WTC11 (cell line): ENCODE results near the gene HPSE2. TPM values are rescaled to one million over a fixed set of nuclear protein-coding genes. Genes with fewer than 3 reads are reported as not detected.

ENCODE experiments used
- ATAC-seq: fragments of 200-7000 bp; cut with Tn5 transposase; 2 replicates; pipeline ENCODE4 v1.10.0; 2021; ENCODE audit warnings: mild to moderate bottlenecking, moderate library complexity
- CTCF ChIA-PET: fragments of 300-600 bp; sonication (Branson Sonifier 250); formaldehyde crosslinking; loops from one replicate; lab custom pipeline; 2021; ENCODE audit warnings: antibody characterized with exemption; lab: Charles Lee
- POLR2A ChIA-PET: fragments of 350-600 bp; sonication (Branson Sonifier 250); formaldehyde crosslinking; loops from one replicate; lab custom pipeline; 2021; ENCODE audit warnings: antibody characterized with exemption; lab: Charles Lee
- DNase-seq: peaks from one replicate; pipeline ENCODE4 v3.0.0; 2021; ENCODE audit warnings: low spot score
- H3K27ac Mint-ChIP-seq: 2 replicates; pipeline ENCODE4 v1.8.0; 2021; ENCODE audit warnings: mixed read lengths
- H3K27me3 Mint-ChIP-seq: 2 replicates; pipeline ENCODE4 v1.8.0; 2021; ENCODE audit warnings: low read depth, mild to moderate bottlenecking, moderate library complexity, mixed read lengths
- H3K36me3 Mint-ChIP-seq: 2 replicates; pipeline ENCODE4 v1.8.0; 2021; ENCODE audit warnings: mixed read lengths
- H3K4me1 Mint-ChIP-seq: 2 replicates; pipeline ENCODE4 v1.8.0; 2022; ENCODE audit warnings: mixed read lengths
- H3K4me3 Mint-ChIP-seq: 2 replicates; pipeline ENCODE4 v1.8.0; 2021; ENCODE audit warnings: mild to moderate bottlenecking, moderate library complexity, mixed read lengths
- H3K9me3 Mint-ChIP-seq: 2 replicates; pipeline ENCODE4 v1.8.0; 2021; ENCODE audit warnings: mixed read lengths
- ATF1 ChIP-seq: sonication (generic); formaldehyde crosslinking; IDR thresholded peaks from 2 replicates; pipeline ENCODE4 v1.8.1; 2023; ENCODE audit warnings: mild to moderate bottlenecking, moderate library complexity, missing genetic modification reagents
- CREM ChIP-seq: sonication (generic); formaldehyde crosslinking; IDR thresholded peaks from 2 replicates; pipeline ENCODE4 v1.8.1; 2022; ENCODE audit warnings: mild to moderate bottlenecking, missing genetic modification reagents, moderate library complexity
- FOXP1 ChIP-seq: sonication (generic); formaldehyde crosslinking; IDR thresholded peaks from 2 replicates; pipeline ENCODE4 v1.8.0; 2022; ENCODE audit warnings: missing genetic modification reagents, mild to moderate bottlenecking, moderate library complexity, borderline replicate concordance
- GABPB1 ChIP-seq: sonication (generic); formaldehyde crosslinking; IDR thresholded peaks from 2 replicates; pipeline ENCODE4 v1.8.1; 2023; ENCODE audit warnings: mild to moderate bottlenecking, missing genetic modification reagents
- GTF2I ChIP-seq: fragments of 250-450 bp; sonication (Bioruptor Pico); conservative IDR thresholded peaks from 2 replicates; pipeline ENCODE4 v1.4.0; 2021; ENCODE audit warnings: mild to moderate bottlenecking
- HMGA2 ChIP-seq: fragments of 250-450 bp; sonication (Bioruptor Pico); IDR thresholded peaks from 2 replicates; pipeline ENCODE4 v1.4.0; 2021; ENCODE audit warnings: mild to moderate bottlenecking, moderate library complexity
- NFATC4 ChIP-seq: fragments of 250-450 bp; sonication (Bioruptor Pico); IDR thresholded peaks from 2 replicates; pipeline ENCODE4 v1.9.0; 2021; ENCODE audit warnings: mild to moderate bottlenecking
- NFE2L1 ChIP-seq: sonication (generic); formaldehyde crosslinking; IDR thresholded peaks from 2 replicates; pipeline ENCODE4 v1.8.1; 2023; ENCODE audit warnings: missing genetic modification reagents
- NFYB ChIP-seq: sonication (generic); formaldehyde crosslinking; conservative IDR thresholded peaks from 2 replicates; pipeline ENCODE4 v1.8.0; 2022; ENCODE audit warnings: low read depth, missing genetic modification reagents
- NR3C1 ChIP-seq: sonication (generic); formaldehyde crosslinking; conservative IDR thresholded peaks from 2 replicates; pipeline ENCODE4 v1.8.1; 2023; ENCODE audit warnings: low read depth, mild to moderate bottlenecking, missing genetic modification reagents
- PRRX2 ChIP-seq: fragments of 250-450 bp; sonication (Bioruptor Pico); IDR thresholded peaks from 2 replicates; pipeline ENCODE4 v1.8.0; 2021; ENCODE audit warnings: mild to moderate bottlenecking
- RELA ChIP-seq: sonication (generic); formaldehyde crosslinking; IDR thresholded peaks from 2 replicates; pipeline ENCODE4 v1.8.1; 2022; ENCODE audit warnings: missing genetic modification reagents, mild to moderate bottlenecking, borderline replicate concordance
- RORB ChIP-seq: fragments of 250-450 bp; sonication (Bioruptor Pico); IDR thresholded peaks from 2 replicates; pipeline ENCODE4 v1.9.0; 2021; ENCODE audit warnings: mild to moderate bottlenecking
- SP1 ChIP-seq: sonication (generic); formaldehyde crosslinking; conservative IDR thresholded peaks from 2 replicates; pipeline ENCODE4 v1.8.1; 2022; ENCODE audit warnings: missing genetic modification reagents
- TP53 ChIP-seq: sonication (generic); formaldehyde crosslinking; IDR thresholded peaks from 2 replicates; pipeline ENCODE4 v1.8.1; 2023; ENCODE audit warnings: mild to moderate bottlenecking, missing genetic modification reagents
- total RNA-seq: library from RNA; stranded (reverse); gene quantifications from 3 replicates; pipeline ENCODE4 v1.2.3, GENCODE V29; 2021
- TF ChIP-seq, protein P1 (sequence below): fragments of 250-450 bp; sonication (Bioruptor Pico); IDR thresholded peaks from 2 replicates; pipeline ENCODE4 v1.9.0; 2021; ENCODE audit warnings: moderate library complexity, mild to moderate bottlenecking, inconsistent platforms, borderline replicate concordance
- TF ChIP-seq, protein P2 (sequence below): fragments of 250-450 bp; sonication (Bioruptor Pico); IDR thresholded peaks from 2 replicates; pipeline ENCODE4 v1.9.0; 2021; ENCODE audit warnings: mild to moderate bottlenecking
- TF ChIP-seq, protein P3 (sequence below): sonication (generic); formaldehyde crosslinking; IDR thresholded peaks from 2 replicates; pipeline ENCODE4 v1.8.0; 2023; ENCODE audit warnings: missing genetic modification reagents
- TF ChIP-seq, protein P4 (sequence below): sonication (generic); formaldehyde crosslinking; IDR thresholded peaks from 2 replicates; pipeline ENCODE4 v1.8.0; 2022; ENCODE audit warnings: mild to moderate bottlenecking, missing genetic modification reagents
- TF ChIP-seq, protein P5 (sequence below): fragments of 200-600 bp; IDR thresholded peaks from 2 replicates; pipeline ENCODE4 v1.8.0; 2022; ENCODE audit warnings: antibody characterized with exemption
- TF ChIP-seq, protein P6 (sequence below): sonication (generic); formaldehyde crosslinking; IDR thresholded peaks from 2 replicates; pipeline ENCODE4 v1.8.1; 2022; ENCODE audit warnings: mild to moderate bottlenecking, moderate library complexity, missing genetic modification reagents

The HPSE2 gene
- total RNA-seq, 1 experiment from 2014 or later, result 0.66 TPM

DNA sequence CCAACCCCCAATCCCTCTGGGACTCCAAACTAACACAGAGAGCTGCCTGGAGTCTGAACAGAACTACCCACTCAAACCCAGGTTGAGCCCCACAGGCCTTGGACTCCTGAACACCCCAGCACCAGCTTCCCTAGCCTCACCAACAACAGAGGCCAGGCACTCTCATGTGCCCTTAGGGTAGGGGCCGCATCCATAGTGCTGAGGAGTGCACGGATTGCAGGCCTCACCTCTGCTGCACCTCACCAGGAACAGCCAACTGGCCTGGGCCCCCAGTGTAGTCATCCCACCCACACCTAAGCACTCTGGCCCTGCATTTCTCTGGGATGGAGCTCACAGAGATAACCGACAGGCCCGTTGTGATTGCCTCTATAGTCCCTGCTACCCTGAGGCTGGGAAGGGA lies 194.2 kb downstream of the HPSE2 start:
- DNase-seq, result no peak
- Mint-ChIP-seq H3K4me3 (no peak overlapping the region), H3K36me3 (peaks cover 38% of the 10 kb centered on the region), H3K27me3 (no peaks in the 10 kb centered on the region), H3K27ac (no peak overlapping the region), H3K9me3 (peaks cover 42% of the 10 kb centered on the region), H3K4me1 (no peaks in the 10 kb centered on the region)
- TF ChIP-seq SP1 (no peak), NFE2L1 (CRISPR knock-in tag) (no peak), GABPB1 (CRISPR knock-in tag) (no peak), HMGA2 (CRISPR knock-in tag) (no peak), FOXP1 (CRISPR knock-in tag) (no peak), NR3C1 (no peak)
- TF ChIP-seq, protein P1, sequence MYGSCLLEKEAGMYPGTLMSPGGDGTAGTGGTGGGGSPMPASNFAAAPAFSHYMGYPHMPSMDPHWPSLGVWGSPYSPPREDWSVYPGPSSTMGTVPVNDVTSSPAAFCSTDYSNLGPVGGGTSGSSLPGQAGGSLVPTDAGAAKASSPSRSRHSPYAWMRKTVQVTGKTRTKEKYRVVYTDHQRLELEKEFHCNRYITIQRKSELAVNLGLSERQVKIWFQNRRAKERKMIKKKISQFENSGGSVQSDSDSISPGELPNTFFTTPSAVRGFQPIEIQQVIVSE (CRISPR knock-in tag), result no peak
- TF ChIP-seq, protein P2, sequence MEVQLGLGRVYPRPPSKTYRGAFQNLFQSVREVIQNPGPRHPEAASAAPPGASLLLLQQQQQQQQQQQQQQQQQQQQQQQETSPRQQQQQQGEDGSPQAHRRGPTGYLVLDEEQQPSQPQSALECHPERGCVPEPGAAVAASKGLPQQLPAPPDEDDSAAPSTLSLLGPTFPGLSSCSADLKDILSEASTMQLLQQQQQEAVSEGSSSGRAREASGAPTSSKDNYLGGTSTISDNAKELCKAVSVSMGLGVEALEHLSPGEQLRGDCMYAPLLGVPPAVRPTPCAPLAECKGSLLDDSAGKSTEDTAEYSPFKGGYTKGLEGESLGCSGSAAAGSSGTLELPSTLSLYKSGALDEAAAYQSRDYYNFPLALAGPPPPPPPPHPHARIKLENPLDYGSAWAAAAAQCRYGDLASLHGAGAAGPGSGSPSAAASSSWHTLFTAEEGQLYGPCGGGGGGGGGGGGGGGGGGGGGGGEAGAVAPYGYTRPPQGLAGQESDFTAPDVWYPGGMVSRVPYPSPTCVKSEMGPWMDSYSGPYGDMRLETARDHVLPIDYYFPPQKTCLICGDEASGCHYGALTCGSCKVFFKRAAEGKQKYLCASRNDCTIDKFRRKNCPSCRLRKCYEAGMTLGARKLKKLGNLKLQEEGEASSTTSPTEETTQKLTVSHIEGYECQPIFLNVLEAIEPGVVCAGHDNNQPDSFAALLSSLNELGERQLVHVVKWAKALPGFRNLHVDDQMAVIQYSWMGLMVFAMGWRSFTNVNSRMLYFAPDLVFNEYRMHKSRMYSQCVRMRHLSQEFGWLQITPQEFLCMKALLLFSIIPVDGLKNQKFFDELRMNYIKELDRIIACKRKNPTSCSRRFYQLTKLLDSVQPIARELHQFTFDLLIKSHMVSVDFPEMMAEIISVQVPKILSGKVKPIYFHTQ (CRISPR knock-in tag), result no peak
- TF ChIP-seq, protein P3, sequence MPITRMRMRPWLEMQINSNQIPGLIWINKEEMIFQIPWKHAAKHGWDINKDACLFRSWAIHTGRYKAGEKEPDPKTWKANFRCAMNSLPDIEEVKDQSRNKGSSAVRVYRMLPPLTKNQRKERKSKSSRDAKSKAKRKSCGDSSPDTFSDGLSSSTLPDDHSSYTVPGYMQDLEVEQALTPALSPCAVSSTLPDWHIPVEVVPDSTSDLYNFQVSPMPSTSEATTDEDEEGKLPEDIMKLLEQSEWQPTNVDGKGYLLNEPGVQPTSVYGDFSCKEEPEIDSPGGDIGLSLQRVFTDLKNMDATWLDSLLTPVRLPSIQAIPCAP (CRISPR knock-in tag), result no peak
- TF ChIP-seq, protein P4, sequence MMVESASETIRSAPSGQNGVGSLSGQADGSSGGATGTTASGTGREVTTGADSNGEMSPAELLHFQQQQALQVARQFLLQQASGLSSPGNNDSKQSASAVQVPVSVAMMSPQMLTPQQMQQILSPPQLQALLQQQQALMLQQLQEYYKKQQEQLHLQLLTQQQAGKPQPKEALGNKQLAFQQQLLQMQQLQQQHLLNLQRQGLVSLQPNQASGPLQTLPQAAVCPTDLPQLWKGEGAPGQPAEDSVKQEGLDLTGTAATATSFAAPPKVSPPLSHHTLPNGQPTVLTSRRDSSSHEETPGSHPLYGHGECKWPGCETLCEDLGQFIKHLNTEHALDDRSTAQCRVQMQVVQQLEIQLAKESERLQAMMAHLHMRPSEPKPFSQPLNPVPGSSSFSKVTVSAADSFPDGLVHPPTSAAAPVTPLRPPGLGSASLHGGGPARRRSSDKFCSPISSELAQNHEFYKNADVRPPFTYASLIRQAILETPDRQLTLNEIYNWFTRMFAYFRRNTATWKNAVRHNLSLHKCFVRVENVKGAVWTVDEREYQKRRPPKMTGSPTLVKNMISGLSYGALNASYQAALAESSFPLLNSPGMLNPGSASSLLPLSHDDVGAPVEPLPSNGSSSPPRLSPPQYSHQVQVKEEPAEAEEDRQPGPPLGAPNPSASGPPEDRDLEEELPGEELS (CRISPR knock-in tag), result no peak
- POLR2A ChIA-PET, result no interaction called here
- no peak for ATAC-seq
- CTCF ChIA-PET, result interaction anchor here (1.0 kb wide), 2 partner anchors 130 to 293 kb away, joined by 3 read pairs; no protein-coding TSS in a partner anchor

DNA sequence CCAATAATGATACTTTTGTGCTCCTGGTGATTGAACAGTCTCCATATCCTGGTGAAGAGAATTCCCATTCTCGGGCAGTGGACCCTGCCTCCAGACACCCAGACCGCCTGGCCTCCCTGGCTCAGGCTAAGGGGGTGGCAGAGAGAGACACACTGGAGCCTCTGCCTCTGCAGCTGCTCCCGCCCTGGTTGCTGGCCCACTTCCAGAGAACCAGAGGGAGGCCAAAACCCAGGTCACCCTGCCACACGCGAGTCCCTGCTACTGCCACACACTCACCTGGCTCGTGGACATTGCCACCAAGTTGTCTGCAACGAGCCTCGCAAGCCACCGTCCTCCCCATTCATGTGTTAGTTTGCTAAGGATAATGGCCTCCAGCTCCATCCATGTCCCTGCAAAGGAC lies 221.8 kb downstream of the HPSE2 start:
- ChIA-PET POLR2A (no interaction called here), CTCF (no interaction called here)
- no peak for ATAC-seq
- no peak overlapping the region for H3K27ac Mint-ChIP-seq
- peaks cover 12% of the 10 kb centered on the region for H3K4me1 Mint-ChIP-seq
- no peaks in the 10 kb centered on the region for H3K36me3 Mint-ChIP-seq
- peaks cover 5% of the 10 kb centered on the region for H3K9me3 Mint-ChIP-seq
- DNase-seq, result no peak
- no peak overlapping the region for H3K4me3 Mint-ChIP-seq
- TF ChIP-seq GTF2I (no peak), TP53 (no peak), RELA (CRISPR knock-in tag) (no peak), CREM (no peak), ATF1 (no peak), PRRX2 (CRISPR knock-in tag) (no peak), NFYB (no peak), NFATC4 (no peak), FOXP1 (CRISPR knock-in tag) (no peak), RORB (no peak)
- TF ChIP-seq, protein P5, sequence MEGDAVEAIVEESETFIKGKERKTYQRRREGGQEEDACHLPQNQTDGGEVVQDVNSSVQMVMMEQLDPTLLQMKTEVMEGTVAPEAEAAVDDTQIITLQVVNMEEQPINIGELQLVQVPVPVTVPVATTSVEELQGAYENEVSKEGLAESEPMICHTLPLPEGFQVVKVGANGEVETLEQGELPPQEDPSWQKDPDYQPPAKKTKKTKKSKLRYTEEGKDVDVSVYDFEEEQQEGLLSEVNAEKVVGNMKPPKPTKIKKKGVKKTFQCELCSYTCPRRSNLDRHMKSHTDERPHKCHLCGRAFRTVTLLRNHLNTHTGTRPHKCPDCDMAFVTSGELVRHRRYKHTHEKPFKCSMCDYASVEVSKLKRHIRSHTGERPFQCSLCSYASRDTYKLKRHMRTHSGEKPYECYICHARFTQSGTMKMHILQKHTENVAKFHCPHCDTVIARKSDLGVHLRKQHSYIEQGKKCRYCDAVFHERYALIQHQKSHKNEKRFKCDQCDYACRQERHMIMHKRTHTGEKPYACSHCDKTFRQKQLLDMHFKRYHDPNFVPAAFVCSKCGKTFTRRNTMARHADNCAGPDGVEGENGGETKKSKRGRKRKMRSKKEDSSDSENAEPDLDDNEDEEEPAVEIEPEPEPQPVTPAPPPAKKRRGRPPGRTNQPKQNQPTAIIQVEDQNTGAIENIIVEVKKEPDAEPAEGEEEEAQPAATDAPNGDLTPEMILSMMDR, result no peak
- TF ChIP-seq, protein P6, sequence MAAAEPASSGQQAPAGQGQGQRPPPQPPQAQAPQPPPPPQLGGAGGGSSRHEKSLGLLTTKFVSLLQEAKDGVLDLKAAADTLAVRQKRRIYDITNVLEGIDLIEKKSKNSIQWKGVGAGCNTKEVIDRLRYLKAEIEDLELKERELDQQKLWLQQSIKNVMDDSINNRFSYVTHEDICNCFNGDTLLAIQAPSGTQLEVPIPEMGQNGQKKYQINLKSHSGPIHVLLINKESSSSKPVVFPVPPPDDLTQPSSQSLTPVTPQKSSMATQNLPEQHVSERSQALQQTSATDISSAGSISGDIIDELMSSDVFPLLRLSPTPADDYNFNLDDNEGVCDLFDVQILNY (CRISPR knock-in tag), result no peak
- no peaks in the 10 kb centered on the region for H3K27me3 Mint-ChIP-seq
